Measurements from ENCODE around the gene MYH11.

The MYH11 gene

DNA sequence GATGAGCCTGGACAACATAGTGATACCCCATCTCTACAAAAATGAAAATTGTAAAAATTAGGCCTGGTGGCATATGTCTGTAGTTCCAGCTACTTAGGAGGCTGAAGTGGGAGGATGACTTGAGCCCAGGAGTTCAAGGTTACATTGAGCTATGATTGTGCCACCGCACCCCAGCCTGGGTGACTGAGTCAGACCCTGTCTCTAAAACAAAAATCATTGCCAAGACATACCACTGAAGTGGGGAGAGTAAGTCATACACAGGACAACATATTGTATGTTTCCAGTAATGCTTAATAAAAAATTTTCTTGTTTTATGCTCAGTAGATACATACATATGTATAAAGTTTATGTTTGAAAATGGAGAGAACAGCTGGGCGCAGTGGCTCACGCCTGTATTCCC is 167.5 kb downstream of the MYH11 start:
- Histone ChIP-seq H3F3A (ENCODE audit: low read depth) (no peaks in the 10 kb centered on the region), H3K27me3 (ENCODE audit: insufficient read depth, low read length, poor library complexity, severe bottlenecking) (no peaks in the 10 kb centered on the region), H3K79me2 (ENCODE audit: insufficient read depth, low read length) (no peaks in the 10 kb centered on the region), H3K9me3 (ENCODE audit: insufficient read depth, low read depth, low read length) (no peaks in the 10 kb centered on the region), H3K9ac (ENCODE audit: low read depth, low read length, poor library complexity, severe bottlenecking) (no peak overlapping the region), H3K4me1 (ENCODE audit: insufficient read depth, low read length, poor library complexity, severe bottlenecking) (no peaks in the 10 kb centered on the region), H3K4me3 (ENCODE audit: low read length, poor library complexity, severe bottlenecking) (no peak overlapping the region), H4K20me1 (ENCODE audit: insufficient read depth, low read length, poor library complexity, severe bottlenecking) (no peaks in the 10 kb centered on the region), H3K36me3 (ENCODE audit: insufficient read depth, low read length) (peaks cover 79% of the 10 kb centered on the region; the same call in 1 of the 2 replicates), H3K4me2 (ENCODE audit: low read depth, low read length, poor library complexity, severe bottlenecking) (no peak overlapping the region), H3K9me2 (replicated peaks; ENCODE audit: low read depth, low read length) (no peaks in the 10 kb centered on the region), H2AFZ (ENCODE audit: low read length) (no peak overlapping the region)
- TF ChIP-seq, protein P1, sequence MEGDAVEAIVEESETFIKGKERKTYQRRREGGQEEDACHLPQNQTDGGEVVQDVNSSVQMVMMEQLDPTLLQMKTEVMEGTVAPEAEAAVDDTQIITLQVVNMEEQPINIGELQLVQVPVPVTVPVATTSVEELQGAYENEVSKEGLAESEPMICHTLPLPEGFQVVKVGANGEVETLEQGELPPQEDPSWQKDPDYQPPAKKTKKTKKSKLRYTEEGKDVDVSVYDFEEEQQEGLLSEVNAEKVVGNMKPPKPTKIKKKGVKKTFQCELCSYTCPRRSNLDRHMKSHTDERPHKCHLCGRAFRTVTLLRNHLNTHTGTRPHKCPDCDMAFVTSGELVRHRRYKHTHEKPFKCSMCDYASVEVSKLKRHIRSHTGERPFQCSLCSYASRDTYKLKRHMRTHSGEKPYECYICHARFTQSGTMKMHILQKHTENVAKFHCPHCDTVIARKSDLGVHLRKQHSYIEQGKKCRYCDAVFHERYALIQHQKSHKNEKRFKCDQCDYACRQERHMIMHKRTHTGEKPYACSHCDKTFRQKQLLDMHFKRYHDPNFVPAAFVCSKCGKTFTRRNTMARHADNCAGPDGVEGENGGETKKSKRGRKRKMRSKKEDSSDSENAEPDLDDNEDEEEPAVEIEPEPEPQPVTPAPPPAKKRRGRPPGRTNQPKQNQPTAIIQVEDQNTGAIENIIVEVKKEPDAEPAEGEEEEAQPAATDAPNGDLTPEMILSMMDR (conservative IDR thresholded peaks at IDR 0.05; ENCODE audit: low read length): no peak
- no peak for TF ChIP-seq EZH2phosphoT487 (IDR thresholded peaks at IDR 0.05; ENCODE audit: borderline replicate concordance)

DNA sequence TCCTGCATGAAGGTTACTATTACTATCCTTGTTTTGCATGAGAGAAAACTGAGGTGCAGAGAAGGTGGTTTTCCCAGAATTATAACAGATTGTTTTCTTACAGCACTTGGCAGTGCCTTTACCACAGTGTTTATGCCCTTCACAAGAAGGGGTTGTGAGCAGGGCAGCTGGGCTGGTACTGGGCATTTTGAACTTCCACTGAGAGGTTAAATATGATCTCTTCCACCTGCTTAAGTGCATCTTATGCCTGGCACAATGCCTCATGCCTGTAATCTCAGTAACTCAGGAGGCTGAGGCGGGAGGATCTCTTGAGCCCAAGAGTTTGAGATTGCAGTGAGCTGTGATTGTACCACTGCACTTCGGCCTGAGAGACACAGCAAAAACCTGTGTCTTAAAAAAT is 170.5 kb downstream of the MYH11 start:
- Histone ChIP-seq H3K4me1 (ENCODE audit: insufficient read depth, low read length, poor library complexity, severe bottlenecking) (no peaks in the 10 kb centered on the region), H3K9me3 (ENCODE audit: insufficient read depth, low read depth, low read length) (no peaks in the 10 kb centered on the region), H3K4me3 (ENCODE audit: low read length, poor library complexity, severe bottlenecking) (no peak overlapping the region), H3K9me2 (replicated peaks; ENCODE audit: low read depth, low read length) (no peaks in the 10 kb centered on the region), H3K9ac (ENCODE audit: low read depth, low read length, poor library complexity, severe bottlenecking) (no peak overlapping the region), H4K20me1 (ENCODE audit: insufficient read depth, low read length, poor library complexity, severe bottlenecking) (peaks cover 3% of the 10 kb centered on the region), H3K79me2 (ENCODE audit: insufficient read depth, low read length) (no peaks in the 10 kb centered on the region), H3F3A (ENCODE audit: low read depth) (no peaks in the 10 kb centered on the region), H2AFZ (ENCODE audit: low read length) (no peak overlapping the region), H3K4me2 (ENCODE audit: low read depth, low read length, poor library complexity, severe bottlenecking) (no peak overlapping the region), H3K36me3 (ENCODE audit: insufficient read depth, low read length) (peaks cover 64% of the 10 kb centered on the region; the same call in 1 of the 2 replicates), H3K27me3 (ENCODE audit: insufficient read depth, low read length, poor library complexity, severe bottlenecking) (no peaks in the 10 kb centered on the region)
- TF ChIP-seq, protein P1 (conservative IDR thresholded peaks at IDR 0.05; ENCODE audit: low read length): no peak
- no peak for TF ChIP-seq EZH2phosphoT487 (IDR thresholded peaks at IDR 0.05; ENCODE audit: borderline replicate concordance)

DNA sequence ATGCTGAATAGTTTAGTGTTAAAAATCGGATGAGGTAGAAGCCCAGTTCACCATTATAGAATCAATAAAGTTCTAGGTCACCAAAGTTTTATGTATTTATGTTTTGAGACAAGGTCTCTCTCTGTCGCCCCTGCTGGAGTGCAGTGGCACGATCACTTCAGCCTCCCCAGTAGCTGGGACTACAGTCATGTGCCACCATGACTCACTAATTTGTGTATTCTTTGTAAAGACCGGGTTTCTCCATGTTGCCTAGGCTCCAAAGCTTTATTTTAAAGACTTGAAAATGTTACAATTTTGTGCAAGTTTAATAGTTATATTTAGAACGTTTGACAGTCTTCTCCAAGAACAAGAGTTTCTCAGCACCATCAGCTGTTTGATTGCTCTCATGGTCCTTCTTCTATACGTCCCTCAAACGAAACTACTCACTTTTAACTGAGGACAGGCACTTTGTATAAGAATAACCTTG is 174.7 kb downstream of the MYH11 start:
- no peaks in the 10 kb centered on the region for H3K4me1 ChIP-seq (ENCODE audit: insufficient read depth, low read length, poor library complexity, severe bottlenecking)
- H3K27me3 ChIP-seq (ENCODE audit: insufficient read depth, low read length, poor library complexity, severe bottlenecking): no peaks in the 10 kb centered on the region
- H4K20me1 ChIP-seq (ENCODE audit: insufficient read depth, low read length, poor library complexity, severe bottlenecking): peaks cover 3% of the 10 kb centered on the region
- no peak overlapping the region for H3K4me2 ChIP-seq (ENCODE audit: low read depth, low read length, poor library complexity, severe bottlenecking)
- no peaks in the 10 kb centered on the region for H3F3A ChIP-seq (ENCODE audit: low read depth)
- no peak for TF ChIP-seq EZH2phosphoT487 (IDR thresholded peaks at IDR 0.05; ENCODE audit: borderline replicate concordance)
- TF ChIP-seq, protein P1 (conservative IDR thresholded peaks at IDR 0.05; ENCODE audit: low read length): peak; percentile 37; the same call in 1 of the 2 replicates
- no peaks in the 10 kb centered on the region for H3K9me2 ChIP-seq (replicated peaks; ENCODE audit: low read depth, low read length)
- H3K36me3 ChIP-seq (ENCODE audit: insufficient read depth, low read length): peaks cover 54% of the 10 kb centered on the region; the same call in 1 of the 2 replicates
- no peaks in the 10 kb centered on the region for H3K79me2 ChIP-seq (ENCODE audit: insufficient read depth, low read length)
- no peak overlapping the region for H3K4me3 ChIP-seq (ENCODE audit: low read length, poor library complexity, severe bottlenecking)
- no peak overlapping the region for H2AFZ ChIP-seq (ENCODE audit: low read length)
- H3K9ac ChIP-seq (ENCODE audit: low read depth, low read length, poor library complexity, severe bottlenecking): no peak overlapping the region
- no peaks in the 10 kb centered on the region for H3K9me3 ChIP-seq (ENCODE audit: insufficient read depth, low read depth, low read length)

Measured in Loucy (cell line).